Stimulated activated CD8-positive, alpha-beta memory T cell treated with anti-CD3 and anti-CD28 coated beads, Interleukin-15, amount 100 ng/mL, for 4 hours (primary cell): ENCODE measurements around the gene CFAP57.

Experiments
- DNase-seq, 2 donors: peaks; one replicate each; pipeline ENCODE4 v3.0.0-alpha.2; 2020; ENCODE audit warnings: low read depth in 2 of 2

The CFAP57 gene

GRCh38 chr1:43298055-43298454 is 125.9 kb downstream of the CFAP57 start:
- DNase-seq = no peak

GRCh38 chr1:43299101-43299500 is 127.0 kb downstream of the CFAP57 start:
- no peak for DNase-seq

GRCh38 chr1:43300378-43301094 is 128.4 kb downstream of the CFAP57 start, which contains the start of gene TIE1:
TIE1 (plus strand) TSS chr1:43300982; CDS start chr1:43301072, 90 bp downstream.
- DNase-seq = no peak

- DNase-seq = no peak
Observed at GRCh38 chr1:43302201-43302600, 130.1 kb downstream of the CFAP57 start.

- no peak for DNase-seq
Observed at GRCh38 chr1:43302721-43303470, 130.8 kb downstream of the CFAP57 start.

- no peak for DNase-seq
Observed at GRCh38 chr1:43303471-43304313, 131.6 kb downstream of the CFAP57 start.
